Measurements from ENCODE around the gene FSHR.

GRCh38 chr2:49162151-49162550, 7.8 kb upstream of the FSHR start:
- TF ChIP-seq CTCF (IDR thresholded peaks at IDR 0.05) (no peak), POLR2A (IDR thresholded peaks at IDR 0.05) (no peak)
